ENCODE measurements around the gene CDYL2.
"Not testable (repeated sequence)": the region's sequence is repeated elsewhere in the genome, so short reads cannot be mapped to it uniquely, and the experiment has no call there.

The CDYL2 gene

DNA sequence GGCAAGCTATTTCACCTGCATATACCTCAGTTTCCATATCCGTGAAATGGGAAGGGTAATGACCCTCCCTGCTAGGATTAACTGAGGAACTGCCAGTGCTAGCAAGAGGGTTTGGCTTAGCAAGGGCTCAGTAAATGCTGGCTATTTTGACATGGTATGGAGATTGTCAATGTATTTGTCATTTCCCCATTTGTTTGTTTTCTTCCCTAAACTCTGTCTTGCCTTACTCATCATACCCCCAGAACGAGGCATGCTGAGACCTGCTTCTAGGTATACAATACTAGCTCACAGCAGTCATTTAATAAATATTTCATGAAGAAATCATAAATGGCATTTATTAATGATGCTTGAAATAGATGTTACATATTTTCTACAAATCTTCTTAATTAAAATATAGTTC, 139.6 kb downstream of the CDYL2 start:
- H3K27me3 ChIP-seq (ENCODE audit: control insufficient read depth in 1 of 2, insufficient read depth in 2 of 2, low read length in 2 of 2): no peaks in the 10 kb centered on the region
- no peak overlapping the region for H3K27ac ChIP-seq (ENCODE audit: low read length)
- H3K4me1 ChIP-seq (ENCODE audit: control insufficient read depth, insufficient read depth, low read length): no peaks in the 10 kb centered on the region
- H3K9ac ChIP-seq (ENCODE audit: low read length in 2 of 2): no peak overlapping the region
- H3K9me3 ChIP-seq (ENCODE audit: control insufficient read depth in 2 of 2, low read length in 2 of 2): peaks cover 4 to 5% of the 10 kb centered on the region in 2 donors
- no peaks in the 10 kb centered on the region for H3K36me3 ChIP-seq (ENCODE audit: control insufficient read depth in 2 of 2, insufficient read depth in 2 of 2, low read length in 2 of 2)
- no peak overlapping the region for H3K4me3 ChIP-seq (ENCODE audit: low read length in 2 of 2)

DNA sequence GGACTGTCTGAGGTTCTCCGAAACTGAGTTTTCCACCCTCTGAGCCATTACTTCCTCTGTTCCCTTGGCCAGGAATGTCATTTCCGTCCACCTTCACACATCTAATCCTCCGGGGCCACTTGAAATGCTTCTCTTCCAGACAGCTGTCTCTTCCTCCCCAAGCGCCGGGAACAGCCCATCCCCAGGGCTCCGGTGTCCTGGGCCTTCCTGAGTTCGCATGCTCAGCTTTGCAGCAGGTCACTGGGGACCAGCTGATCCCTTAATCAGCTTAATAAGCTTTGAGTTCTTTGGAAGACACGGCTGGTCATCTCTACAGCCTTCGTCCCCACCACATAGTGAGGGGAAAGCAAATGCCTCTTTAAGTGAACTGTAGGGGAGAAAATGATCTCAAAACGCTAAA, 140.2 kb downstream of the CDYL2 start:
- Histone ChIP-seq H3K4me3 (ENCODE audit: low read length in 2 of 2) (no peak overlapping the region), H3K36me3 (ENCODE audit: control insufficient read depth in 2 of 2, insufficient read depth in 2 of 2, low read length in 2 of 2) (no peaks in the 10 kb centered on the region), H3K4me1 (ENCODE audit: control insufficient read depth, insufficient read depth, low read length) (no peaks in the 10 kb centered on the region), H3K9ac (ENCODE audit: low read length in 2 of 2) (no peak overlapping the region), H3K27ac (ENCODE audit: low read length) (no peak overlapping the region), H3K27me3 (ENCODE audit: control insufficient read depth in 1 of 2, insufficient read depth in 2 of 2, low read length in 2 of 2) (no peaks in the 10 kb centered on the region), H3K9me3 (ENCODE audit: control insufficient read depth in 2 of 2, low read length in 2 of 2) (peaks cover 4 to 5% of the 10 kb centered on the region in 2 donors)

- Histone ChIP-seq H3K36me3 (ENCODE audit: control insufficient read depth in 2 of 2, insufficient read depth in 2 of 2, low read length in 2 of 2) (no peaks in the 10 kb centered on the region), H3K27ac (ENCODE audit: low read length) (no peak overlapping the region), H3K4me3 (ENCODE audit: low read length in 2 of 2) (no peak overlapping the region), H3K27me3 (ENCODE audit: control insufficient read depth in 1 of 2, insufficient read depth in 2 of 2, low read length in 2 of 2) (no peaks in the 10 kb centered on the region), H3K9ac (ENCODE audit: low read length in 2 of 2) (no peak overlapping the region), H3K4me1 (ENCODE audit: control insufficient read depth, insufficient read depth, low read length) (no peaks in the 10 kb centered on the region), H3K9me3 (ENCODE audit: control insufficient read depth in 2 of 2, low read length in 2 of 2) (peaks cover 4 to 5% of the 10 kb centered on the region in 2 donors)
Observed at GRCh38 chr16:80663078-80663477, 141.3 kb downstream of the CDYL2 start.

DNA sequence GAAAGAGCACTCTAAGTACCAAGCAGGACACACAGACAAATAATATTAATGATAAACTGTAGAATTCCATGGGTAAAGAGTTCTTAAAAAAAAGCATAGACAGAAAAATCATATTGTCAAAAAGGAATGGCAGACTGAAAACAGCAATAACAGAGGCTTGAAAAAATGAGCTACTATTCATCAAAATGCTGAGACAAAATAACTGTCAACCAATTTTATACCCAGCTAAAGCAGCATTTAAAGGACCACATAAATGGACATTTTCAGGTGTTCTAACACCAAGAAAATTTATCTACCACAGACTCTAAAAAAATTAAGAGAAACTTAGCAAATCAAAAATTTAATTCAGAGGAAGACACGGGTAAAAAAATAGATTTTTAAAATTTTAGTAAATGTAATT, 144.5 kb downstream of the CDYL2 start:
- H3K36me3 ChIP-seq (ENCODE audit: control insufficient read depth in 2 of 2, insufficient read depth in 2 of 2, low read length in 2 of 2): no peaks in the 10 kb centered on the region
- no peak overlapping the region for H3K27ac ChIP-seq (ENCODE audit: low read length)
- no peaks in the 10 kb centered on the region for H3K4me1 ChIP-seq (ENCODE audit: control insufficient read depth, insufficient read depth, low read length)
- H3K4me3 ChIP-seq (ENCODE audit: low read length in 2 of 2): no peak overlapping the region
- no peak overlapping the region for H3K9ac ChIP-seq (ENCODE audit: low read length in 2 of 2)
- peaks cover 4 to 5% of the 10 kb centered on the region in 2 donors for H3K9me3 ChIP-seq (ENCODE audit: control insufficient read depth in 2 of 2, low read length in 2 of 2)
- H3K27me3 ChIP-seq (ENCODE audit: control insufficient read depth in 1 of 2, insufficient read depth in 2 of 2, low read length in 2 of 2): no peaks in the 10 kb centered on the region

DNA sequence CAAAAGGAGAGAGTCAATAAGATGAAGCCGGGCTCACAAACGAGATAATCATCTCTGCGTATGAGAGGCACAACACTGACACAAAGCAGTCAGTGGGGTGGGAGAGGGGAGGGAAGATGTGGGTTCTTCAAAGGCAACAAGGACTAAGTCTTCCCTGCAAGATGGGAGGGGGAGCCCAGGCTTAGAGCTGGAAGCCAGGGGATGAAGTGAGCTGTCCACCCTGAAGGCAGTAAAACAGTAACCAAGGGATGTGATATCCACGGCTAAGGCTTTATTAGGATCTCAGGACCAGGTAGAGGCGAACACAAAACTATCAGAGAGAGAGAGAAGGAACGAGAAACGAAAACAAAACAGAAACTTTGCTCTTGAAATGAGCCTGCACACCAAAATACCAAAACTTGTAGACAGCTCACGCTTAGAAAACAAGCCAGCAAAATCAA, 147.7 kb downstream of the CDYL2 start:
- no peaks in the 10 kb centered on the region for H3K27me3 ChIP-seq (ENCODE audit: control insufficient read depth in 1 of 2, insufficient read depth in 2 of 2, low read length in 2 of 2)
- H3K9ac ChIP-seq (ENCODE audit: low read length in 2 of 2): no peak overlapping the region
- no peak overlapping the region for H3K4me3 ChIP-seq (ENCODE audit: low read length in 2 of 2)
- H3K36me3 ChIP-seq (ENCODE audit: control insufficient read depth in 2 of 2, insufficient read depth in 2 of 2, low read length in 2 of 2): no peaks in the 10 kb centered on the region
- H3K27ac ChIP-seq (ENCODE audit: low read length): no peak overlapping the region
- H3K9me3 ChIP-seq (ENCODE audit: control insufficient read depth in 2 of 2, low read length in 2 of 2): peaks cover under 1 to 1% of the 10 kb centered on the region in 2 donors
- H3K4me1 ChIP-seq (ENCODE audit: control insufficient read depth, insufficient read depth, low read length): no peaks in the 10 kb centered on the region

- H3K27ac ChIP-seq (ENCODE audit: low read length): no peak overlapping the region
- no peak overlapping the region for H3K9ac ChIP-seq (ENCODE audit: low read length in 2 of 2)
- no peaks in the 10 kb centered on the region for H3K27me3 ChIP-seq (ENCODE audit: control insufficient read depth in 1 of 2, insufficient read depth in 2 of 2, low read length in 2 of 2)
- H3K9me3 ChIP-seq (ENCODE audit: control insufficient read depth in 2 of 2, low read length in 2 of 2): no peaks in the 10 kb centered on the region
- H3K4me3 ChIP-seq (ENCODE audit: low read length in 2 of 2): no peak overlapping the region
- no peaks in the 10 kb centered on the region for H3K4me1 ChIP-seq (ENCODE audit: control insufficient read depth, insufficient read depth, low read length)
- H3K36me3 ChIP-seq (ENCODE audit: control insufficient read depth in 2 of 2, insufficient read depth in 2 of 2, low read length in 2 of 2): no peaks in the 10 kb centered on the region
Observed at GRCh38 chr16:80656161-80656560, 148.2 kb downstream of the CDYL2 start.

DNA sequence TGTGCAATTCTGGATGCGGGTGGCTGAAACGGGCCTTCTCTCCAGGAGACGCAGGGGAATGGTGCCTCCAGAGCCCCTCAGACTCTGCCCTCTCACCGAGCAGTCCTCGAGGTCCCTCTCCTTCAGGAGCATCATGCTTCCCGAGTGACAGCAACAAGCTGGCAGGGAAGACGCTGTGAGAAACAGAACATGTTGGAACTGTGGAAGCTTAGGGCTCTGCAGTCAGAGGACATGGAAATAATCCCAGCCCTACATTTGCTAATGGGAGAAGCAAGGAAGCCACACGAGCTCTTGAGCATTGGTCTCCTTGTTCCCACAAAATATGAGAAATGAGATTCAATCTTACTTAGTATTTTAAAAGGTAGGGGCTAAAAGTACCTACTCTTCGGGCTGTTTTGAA, 148.6 kb downstream of the CDYL2 start:
- no peak overlapping the region for H3K27ac ChIP-seq (ENCODE audit: low read length)
- no peaks in the 10 kb centered on the region for H3K9me3 ChIP-seq (ENCODE audit: control insufficient read depth in 2 of 2, low read length in 2 of 2)
- no peak overlapping the region for H3K9ac ChIP-seq (ENCODE audit: low read length in 2 of 2)
- H3K27me3 ChIP-seq (ENCODE audit: control insufficient read depth in 1 of 2, insufficient read depth in 2 of 2, low read length in 2 of 2): no peaks in the 10 kb centered on the region
- H3K4me3 ChIP-seq (ENCODE audit: low read length in 2 of 2): no peak overlapping the region
- no peaks in the 10 kb centered on the region for H3K4me1 ChIP-seq (ENCODE audit: control insufficient read depth, insufficient read depth, low read length)
- no peaks in the 10 kb centered on the region for H3K36me3 ChIP-seq (ENCODE audit: control insufficient read depth in 2 of 2, insufficient read depth in 2 of 2, low read length in 2 of 2)

DNA sequence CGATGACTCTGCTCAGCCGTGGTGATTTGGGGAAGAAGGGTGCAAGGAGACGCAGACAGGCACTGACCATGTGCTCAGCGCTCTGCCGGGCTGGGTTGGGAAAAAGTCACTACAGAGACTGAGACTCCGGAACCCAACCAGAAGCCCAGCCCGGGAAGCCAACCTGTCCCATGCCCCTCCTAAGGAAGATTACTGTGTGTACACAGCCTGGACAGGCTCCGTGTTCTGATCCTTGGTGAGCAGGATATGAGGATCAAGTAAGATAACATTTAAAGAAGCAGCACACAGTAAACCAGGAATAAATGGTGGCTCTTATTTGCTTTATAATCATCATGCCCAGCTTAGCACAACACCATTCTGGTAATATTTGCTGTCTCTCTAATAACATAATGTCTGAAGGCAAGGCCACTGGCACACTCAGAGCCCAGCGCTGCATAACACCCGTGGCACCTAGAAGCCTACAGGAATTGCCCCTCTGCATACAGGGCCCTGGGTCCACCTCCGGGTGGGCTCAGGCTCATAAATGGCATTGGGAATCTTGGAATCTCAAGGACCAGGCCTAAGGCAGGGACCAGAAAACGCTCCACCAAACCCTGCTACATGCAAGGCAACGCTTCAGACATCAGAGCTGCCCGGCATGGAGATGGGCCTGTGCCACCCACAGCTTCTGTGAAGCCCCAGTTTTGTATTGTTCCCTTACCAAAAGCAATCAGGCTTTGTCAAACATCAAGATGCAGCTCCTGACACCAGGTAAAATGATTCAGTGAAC, 150.1 kb downstream of the CDYL2 start:
- H3K27me3 ChIP-seq (ENCODE audit: control insufficient read depth in 1 of 2, insufficient read depth in 2 of 2, low read length in 2 of 2): no peaks in the 10 kb centered on the region
- no peaks in the 10 kb centered on the region for H3K4me1 ChIP-seq (ENCODE audit: control insufficient read depth, insufficient read depth, low read length)
- H3K36me3 ChIP-seq (ENCODE audit: control insufficient read depth in 2 of 2, insufficient read depth in 2 of 2, low read length in 2 of 2): no peaks in the 10 kb centered on the region
- H3K4me3 ChIP-seq (ENCODE audit: low read length in 2 of 2): no peak overlapping the region
- H3K27ac ChIP-seq (ENCODE audit: low read length): no peak overlapping the region
- H3K9ac ChIP-seq (ENCODE audit: low read length in 2 of 2): no peak overlapping the region
- no peaks in the 10 kb centered on the region for H3K9me3 ChIP-seq (ENCODE audit: control insufficient read depth in 2 of 2, low read length in 2 of 2)

- H3K27me3 ChIP-seq (ENCODE audit: control insufficient read depth in 1 of 2, insufficient read depth in 2 of 2, low read length in 2 of 2): no peaks in the 10 kb centered on the region
Observed at GRCh38 chr16:80652441-80652840, 152.0 kb downstream of the CDYL2 start.

GRCh38 chr16:80650281-80650680, 154.1 kb downstream of the CDYL2 start:
- H3K4me3 ChIP-seq (ENCODE audit: low read length in 2 of 2); H3K9me3 ChIP-seq (ENCODE audit: control insufficient read depth in 2 of 2, low read length in 2 of 2); H3K36me3 ChIP-seq (ENCODE audit: control insufficient read depth in 2 of 2, insufficient read depth in 2 of 2, low read length in 2 of 2); H3K27me3 ChIP-seq (ENCODE audit: control insufficient read depth in 1 of 2, insufficient read depth in 2 of 2, low read length in 2 of 2); H3K4me1 ChIP-seq (ENCODE audit: control insufficient read depth, insufficient read depth, low read length); H3K27ac ChIP-seq (ENCODE audit: low read length); H3K9ac ChIP-seq (ENCODE audit: low read length in 2 of 2): not testable (repeated sequence)

More at GRCh38 chr16:80652441-80652840, 152.0 kb downstream of the CDYL2 start:
- Histone ChIP-seq H3K9me3 (ENCODE audit: control insufficient read depth in 2 of 2, low read length in 2 of 2) (no peaks in the 10 kb centered on the region), H3K27ac (ENCODE audit: low read length) (no peak overlapping the region), H3K4me1 (ENCODE audit: control insufficient read depth, insufficient read depth, low read length) (no peaks in the 10 kb centered on the region), H3K36me3 (ENCODE audit: control insufficient read depth in 2 of 2, insufficient read depth in 2 of 2, low read length in 2 of 2) (no peaks in the 10 kb centered on the region), H3K9ac (ENCODE audit: low read length in 2 of 2) (no peak overlapping the region), H3K4me3 (ENCODE audit: low read length in 2 of 2) (no peak overlapping the region)

DNA sequence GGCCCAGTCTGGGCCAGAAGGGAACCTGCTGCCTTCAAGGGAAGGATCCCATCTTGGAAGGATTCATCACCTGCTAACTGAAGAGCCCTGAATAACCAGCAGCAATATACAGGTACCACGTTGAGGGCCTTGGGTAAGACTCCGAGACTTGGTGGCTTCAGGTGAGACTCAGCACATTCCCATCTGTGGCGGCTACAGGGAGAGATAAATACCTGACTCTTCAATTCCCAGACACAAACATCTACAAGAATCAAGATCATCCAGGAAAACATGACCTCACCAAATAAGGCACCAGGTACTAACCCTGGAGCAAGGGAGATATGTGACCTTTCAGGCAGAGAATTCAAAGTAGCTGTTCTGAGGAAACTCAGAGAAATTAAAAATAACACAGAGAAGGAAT, 164.1 kb downstream of the CDYL2 start:
- H3K4me3 ChIP-seq (ENCODE audit: low read length in 2 of 2): no peak overlapping the region
- H3K36me3 ChIP-seq (ENCODE audit: control insufficient read depth in 2 of 2, insufficient read depth in 2 of 2, low read length in 2 of 2): no peaks in the 10 kb centered on the region
- H3K27ac ChIP-seq (ENCODE audit: low read length): no peak overlapping the region
- H3K9ac ChIP-seq (ENCODE audit: low read length in 2 of 2): no peak overlapping the region
- peaks cover 0 to 3% of the 10 kb centered on the region in 2 donors for H3K9me3 ChIP-seq (ENCODE audit: control insufficient read depth in 2 of 2, low read length in 2 of 2)
- no peaks in the 10 kb centered on the region for H3K4me1 ChIP-seq (ENCODE audit: control insufficient read depth, insufficient read depth, low read length)
- no peaks in the 10 kb centered on the region for H3K27me3 ChIP-seq (ENCODE audit: control insufficient read depth in 1 of 2, insufficient read depth in 2 of 2, low read length in 2 of 2)
